NCI-H510A (cell line): Measurements from ENCODE around the gene TAS1R1.

Experiments
- DNase-seq: peaks from one replicate; lab custom pipeline; 2025; lab: John Stamatoyannopoulos, UW

The TAS1R1 gene

GRCh38 chr1:6554907-6555778 is at the start of gene TAS1R1:
TAS1R1 (plus strand) TSS chr1:6555307; CDS start chr1:6555374, 67 bp downstream.
- DNase-seq: no peak

- DNase-seq: no peak
Observed at GRCh38 chr1:6505367-6506209, 49.5 kb upstream of the TAS1R1 start.

GRCh38 chr1:6506210-6507036 is 48.7 kb upstream of the TAS1R1 start:
- no peak for DNase-seq

DNA sequence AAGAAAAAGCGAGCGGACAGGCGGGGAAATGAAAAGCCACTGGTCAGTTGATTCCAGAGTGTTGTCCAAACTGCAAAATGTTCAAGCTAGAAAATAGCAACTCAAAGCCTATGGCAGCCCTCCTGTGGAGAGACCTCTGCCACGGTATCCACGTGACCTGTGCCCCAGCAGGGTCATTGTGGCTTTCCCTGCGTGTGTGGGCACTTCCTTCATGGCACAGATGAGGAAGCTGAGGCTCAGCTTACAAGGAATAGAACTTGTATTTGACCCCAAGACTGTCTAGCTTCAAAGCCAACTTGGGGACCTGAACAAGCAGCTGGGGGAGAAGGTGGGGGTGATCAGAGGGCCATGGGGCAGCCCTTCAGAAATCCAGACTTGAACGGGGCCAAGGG is 48.1 kb upstream of the TAS1R1 start:
- DNase-seq: no peak

- no peak for DNase-seq
Observed at GRCh38 chr1:6507461-6507911, 47.6 kb upstream of the TAS1R1 start.

- no peak for DNase-seq
Observed at GRCh38 chr1:6508154-6508815, 46.8 kb upstream of the TAS1R1 start.

DNA sequence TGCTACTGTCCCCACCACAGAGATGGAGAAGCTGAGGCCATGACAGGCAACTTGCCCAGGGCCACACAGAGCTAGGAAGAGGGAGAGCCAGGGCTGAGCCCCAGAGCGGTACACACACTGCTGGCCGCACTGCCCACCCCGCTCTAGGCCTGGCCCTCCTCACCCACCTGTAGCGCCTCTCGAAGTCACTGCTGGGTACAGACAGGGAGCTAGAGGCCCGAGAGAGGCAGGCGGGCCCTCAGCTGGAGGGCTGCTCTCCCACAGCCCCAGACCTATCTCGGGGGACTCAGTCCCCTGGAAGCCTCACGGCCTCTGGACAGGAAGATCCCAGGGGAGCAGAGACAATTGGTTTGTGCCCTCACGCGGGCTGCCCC is 46.3 kb upstream of the TAS1R1 start:
- DNase-seq: no peak

GRCh38 chr1:6509220-6509918 is 45.7 kb upstream of the TAS1R1 start:
- no peak for DNase-seq

- no peak for DNase-seq
Observed at GRCh38 chr1:6509919-6510291, 45.2 kb upstream of the TAS1R1 start.

- no peak for DNase-seq
Observed at GRCh38 chr1:6510493-6510892, 44.6 kb upstream of the TAS1R1 start.

DNA sequence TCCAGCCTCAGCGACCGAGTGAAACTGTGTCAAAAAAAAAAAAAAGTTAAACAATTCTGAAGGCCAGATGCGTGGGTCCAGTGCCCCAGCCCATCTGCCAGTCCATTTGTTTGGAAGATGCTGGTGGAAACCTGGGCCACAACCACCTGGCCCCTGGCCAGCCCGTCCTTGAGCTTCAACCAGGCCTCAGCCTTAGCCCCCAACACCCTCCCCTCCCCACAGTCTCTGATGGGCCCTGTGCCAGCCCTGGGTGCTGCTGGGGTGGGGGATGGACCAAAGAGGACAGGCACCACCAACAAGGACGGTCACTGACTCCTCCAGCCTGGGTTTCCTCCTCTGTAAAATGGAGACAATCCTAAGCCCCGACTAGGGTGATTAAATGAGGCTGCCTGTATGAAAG is 44.1 kb upstream of the TAS1R1 start:
- no peak for DNase-seq

- no peak for DNase-seq
Observed at GRCh38 chr1:6511561-6512244, 43.4 kb upstream of the TAS1R1 start.

DNA sequence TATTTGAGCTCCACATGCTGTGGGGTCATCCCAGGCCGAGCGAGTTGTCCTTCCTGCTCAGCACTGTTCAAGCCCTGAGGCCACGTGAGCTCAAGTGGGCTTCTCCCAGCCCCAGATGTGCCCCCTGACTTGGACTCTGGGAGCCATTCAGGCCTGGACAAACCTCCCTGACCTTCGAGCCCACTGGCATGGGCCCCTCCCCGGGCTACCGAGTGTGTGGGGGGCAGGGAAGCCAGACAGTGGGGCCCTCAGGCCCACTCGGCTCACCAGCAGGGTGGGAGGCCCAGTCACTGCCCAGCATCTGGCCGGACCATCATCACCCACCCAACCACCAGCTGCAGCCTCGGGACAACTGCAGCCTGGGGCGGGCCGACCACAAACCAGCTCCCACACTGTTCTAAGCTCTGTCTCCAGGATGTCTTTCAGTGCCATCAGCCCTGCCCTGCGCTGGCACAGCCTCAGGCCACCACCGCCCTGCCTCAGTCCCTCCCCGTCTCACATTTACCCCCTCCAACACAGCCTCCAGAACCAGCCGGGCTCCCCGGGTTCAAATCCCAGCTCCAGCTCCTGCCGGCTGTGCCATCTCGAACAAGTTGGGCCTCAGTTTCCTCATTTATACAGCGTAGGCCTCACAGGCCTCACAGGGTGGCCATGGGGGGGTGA is 42.7 kb upstream of the TAS1R1 start:
- DNase-seq: no peak

- no peak for DNase-seq
Observed at GRCh38 chr1:6512908-6513280, 42.2 kb upstream of the TAS1R1 start.

DNA sequence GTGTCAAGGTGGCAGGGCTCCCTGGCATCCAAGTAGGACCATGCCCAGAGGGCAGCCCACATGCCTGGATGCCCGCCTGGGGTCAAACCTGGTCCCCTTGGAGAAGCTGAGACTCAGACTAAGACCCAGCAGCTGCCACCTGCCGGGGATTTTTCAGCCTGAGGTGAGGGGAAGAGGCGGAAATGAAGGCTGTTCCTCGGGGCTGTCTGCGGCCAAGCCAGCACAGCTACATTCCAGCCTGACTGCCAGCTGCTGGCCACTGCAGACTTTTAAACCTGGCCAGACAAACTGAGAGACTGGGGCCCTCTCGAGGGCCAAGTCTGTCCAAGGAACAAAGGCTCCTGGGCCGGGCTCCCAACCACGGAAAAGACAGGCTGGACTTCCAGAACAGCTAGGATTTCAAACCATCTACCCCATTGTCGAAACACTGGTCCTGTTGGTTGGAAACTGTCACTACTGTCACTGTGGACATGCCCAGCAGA is 41.7 kb upstream of the TAS1R1 start:
- DNase-seq: no peak

- DNase-seq: no peak
Observed at GRCh38 chr1:6515771-6516170, 39.3 kb upstream of the TAS1R1 start.

- no peak for DNase-seq
Observed at GRCh38 chr1:6517435-6517851, 37.7 kb upstream of the TAS1R1 start.

DNA sequence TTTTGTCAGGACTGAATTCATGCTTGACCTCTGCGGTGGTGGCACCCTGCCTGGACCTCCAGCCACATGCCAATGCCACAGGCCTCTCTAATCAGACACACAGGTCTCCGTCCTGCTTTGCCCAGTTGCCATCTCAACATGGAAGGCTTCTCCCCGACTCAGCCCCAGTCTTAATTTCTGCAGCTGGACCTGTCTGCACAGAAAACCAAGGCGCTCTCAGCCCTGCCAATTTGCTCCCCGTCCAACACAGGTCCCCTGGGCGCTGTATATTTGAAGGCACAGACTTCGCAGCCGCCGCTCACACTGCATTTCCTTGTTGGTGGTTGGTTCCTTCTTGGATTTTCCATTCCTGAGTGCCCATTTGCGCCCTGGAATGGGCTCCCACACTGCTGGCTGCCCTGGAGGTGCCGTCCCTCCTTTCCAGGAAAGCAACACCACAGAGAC is 35.6 kb upstream of the TAS1R1 start:
- DNase-seq: no peak

DNA sequence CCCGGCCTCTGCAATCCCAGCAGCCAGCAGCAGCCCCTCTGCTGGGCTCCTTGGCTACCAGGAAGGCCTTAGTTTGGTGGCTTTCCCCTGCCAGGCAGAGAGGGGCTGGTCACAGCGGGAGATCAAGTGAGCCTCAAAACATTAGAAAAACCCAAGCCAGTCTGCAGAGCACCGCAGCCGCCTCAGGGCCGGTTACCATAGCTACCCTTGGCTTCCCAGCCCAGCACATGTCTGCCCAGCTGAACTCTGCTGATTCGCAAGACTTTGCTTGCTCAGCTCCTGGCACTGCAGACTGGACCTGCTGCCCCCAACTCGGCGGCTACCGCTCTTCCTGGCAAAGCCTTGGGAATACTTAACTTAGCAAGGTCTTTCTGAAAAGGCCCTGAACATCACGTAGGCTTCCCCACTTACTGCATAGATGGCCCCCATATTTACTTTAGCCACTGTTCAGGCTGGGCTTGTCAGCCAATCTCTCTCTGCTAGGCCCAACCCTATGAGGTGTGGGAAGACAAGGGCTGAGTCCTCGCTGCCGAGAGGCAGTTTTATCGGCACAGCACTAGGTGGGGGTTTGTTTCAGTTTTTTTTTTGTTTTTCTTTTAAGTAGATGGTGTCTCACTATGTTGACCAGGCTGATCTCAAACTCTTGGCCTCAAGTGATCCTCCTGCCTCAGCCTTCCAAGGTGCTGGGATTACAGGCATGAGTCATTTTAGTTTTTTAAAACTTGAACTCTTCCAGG is 35.0 kb upstream of the TAS1R1 start:
- DNase-seq: no peak
